Karpas-422 (cell line): Measurements from ENCODE around the gene L3MBTL2. TPM values are rescaled to one million over a fixed set of nuclear protein-coding genes. Genes with fewer than 3 reads are reported as not detected.

Experiments
- DNase-seq: peaks from one replicate; pipeline ENCODE4 v3.0.0-alpha.2; 2015
- H2AFZ ChIP-seq: fragments of 200-600 bp; sonication (generic); 2 replicates; pipeline ENCODE4 v1.6.1; 2014; ENCODE audit warnings: antibody characterized with exemption, low read length, mixed read lengths
- H3K27ac ChIP-seq: fragments of 200-600 bp; sonication (generic); 2 replicates; pipeline ENCODE4 v1.5.1; 2014; ENCODE audit warnings: mild to moderate bottlenecking, low read length, moderate library complexity
- H3K27me3 ChIP-seq: fragments of 200-600 bp; sonication (generic); 2 replicates; pipeline ENCODE4 v1.6.1; 2014; ENCODE audit warnings: low read length, mixed read lengths
- H3K36me3 ChIP-seq: fragments of 200-600 bp; sonication (generic); 2 replicates; pipeline ENCODE4 v1.6.1; 2014; ENCODE audit warnings: low read length, mixed read lengths; ENCODE audit not compliant: insufficient read depth
- H3K4me1 ChIP-seq: fragments of 200-600 bp; sonication (generic); 2 replicates; pipeline ENCODE4 v1.6.1; 2014; ENCODE audit warnings: mild to moderate bottlenecking, low read length, mixed read lengths
- H3K4me2 ChIP-seq: fragments of 200-600 bp; sonication (generic); 2 replicates; pipeline ENCODE4 v1.6.1; 2014; ENCODE audit warnings: low read length, low read depth, mild to moderate bottlenecking; ENCODE audit not compliant: poor library complexity, severe bottlenecking
- H3K4me3 ChIP-seq: fragments of 200-600 bp; sonication (generic); 2 replicates; pipeline ENCODE4 v1.5.1; 2014; ENCODE audit warnings: mild to moderate bottlenecking, antibody characterized with exemption, low read length, mixed read lengths
- H3K79me2 ChIP-seq: fragments of 200-600 bp; sonication (generic); 2 replicates; pipeline ENCODE4 v1.6.1; 2014; ENCODE audit warnings: mild to moderate bottlenecking, low read length, mixed read lengths
- H3K9ac ChIP-seq: fragments of 200-600 bp; sonication (generic); 2 replicates; pipeline ENCODE4 v1.6.0; 2014; ENCODE audit warnings: low read length
- H3K9me2 ChIP-seq: fragments of 200-600 bp; sonication (generic), shearing (Covaris generic); replicated peaks from 2 replicates; pipeline ENCODE4 v1.6.0; 2014; ENCODE audit warnings: mild to moderate bottlenecking, low read length, moderate library complexity; ENCODE audit not compliant: insufficient read depth
- H3K9me3 ChIP-seq: fragments of 300-700, 200-600 bp; sonication (generic); 2 replicates; pipeline ENCODE4 v1.6.1; 2014; ENCODE audit warnings: low read length, mixed read lengths
- H4K20me1 ChIP-seq: fragments of 200-600 bp; sonication (generic); 2 replicates; pipeline ENCODE4 v1.6.1; 2014; ENCODE audit warnings: mild to moderate bottlenecking, antibody characterized with exemption, low read length, low read depth; ENCODE audit not compliant: insufficient read depth
- total RNA-seq: library from RNA; depleted of rRNA; stranded (reverse); fragments of >200 nt; shearing (Covaris generic); gene quantifications from 2 replicates; pipeline ENCODE4 v1.2.3, GENCODE V29; 2014; ENCODE audit warnings: low replicate concordance

The L3MBTL2 gene
- total RNA-seq, 1 experiment from 2014 or later: 19.9 TPM

DNA sequence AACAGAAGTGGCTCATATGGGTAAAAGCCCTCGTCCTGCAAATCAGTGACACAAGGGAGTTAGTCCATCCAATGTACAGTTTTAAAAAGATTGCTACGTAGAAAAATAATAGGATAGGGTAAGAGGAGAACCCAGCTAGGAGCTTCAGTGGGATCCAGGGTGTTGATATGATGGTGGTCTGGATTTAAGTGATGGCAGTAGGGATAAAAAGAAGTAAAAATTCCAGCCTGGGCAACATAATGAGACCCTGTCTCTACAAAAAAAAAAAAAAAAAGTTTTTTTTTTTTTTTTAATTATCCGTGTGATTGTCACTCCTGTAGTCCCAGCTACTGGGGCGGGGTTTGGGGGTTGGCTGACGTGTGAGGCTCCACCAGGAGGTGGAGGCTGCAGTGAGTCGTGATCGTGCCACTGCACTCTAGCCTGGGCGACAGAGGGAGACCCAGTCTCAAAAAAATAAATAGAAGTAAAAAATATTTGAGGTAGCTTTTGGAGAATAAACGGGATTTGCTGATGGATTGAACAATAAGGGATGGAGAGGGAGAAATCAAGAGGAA lies 7.0 kb upstream of the L3MBTL2 start:
- Histone ChIP-seq H3K9me3 (no peaks in the 10 kb centered on the region), H3K27me3 (no peaks in the 10 kb centered on the region), H2AFZ (peak overlapping the region; percentile 99), H3K9ac (peak overlapping the region; percentile 76), H4K20me1 (no peaks in the 10 kb centered on the region), H3K4me3 (peak overlapping the region; percentile 86), H3K36me3 (no peaks in the 10 kb centered on the region), H3K4me2 (peak overlapping the region; percentile 100), H3K27ac (no peak overlapping the region), H3K4me1 (peaks cover 16% of the 10 kb centered on the region), H3K9me2 (no peaks in the 10 kb centered on the region), H3K79me2 (no peaks in the 10 kb centered on the region)
- peak; percentile 78 for DNase-seq

- Histone ChIP-seq H3K9me3 (no peaks in the 10 kb centered on the region), H3K27me3 (no peaks in the 10 kb centered on the region), H3K4me3 (no peak overlapping the region), H3K36me3 (no peaks in the 10 kb centered on the region), H3K9ac (no peak overlapping the region), H3K9me2 (no peaks in the 10 kb centered on the region), H4K20me1 (no peaks in the 10 kb centered on the region), H3K27ac (no peak overlapping the region), H2AFZ (no peak overlapping the region), H3K4me2 (no peak overlapping the region), H3K4me1 (peaks cover 24% of the 10 kb centered on the region), H3K79me2 (no peaks in the 10 kb centered on the region)
- DNase-seq: no peak
Observed at GRCh38 chr22:41201141-41201540, 4.0 kb upstream of the L3MBTL2 start.

DNA sequence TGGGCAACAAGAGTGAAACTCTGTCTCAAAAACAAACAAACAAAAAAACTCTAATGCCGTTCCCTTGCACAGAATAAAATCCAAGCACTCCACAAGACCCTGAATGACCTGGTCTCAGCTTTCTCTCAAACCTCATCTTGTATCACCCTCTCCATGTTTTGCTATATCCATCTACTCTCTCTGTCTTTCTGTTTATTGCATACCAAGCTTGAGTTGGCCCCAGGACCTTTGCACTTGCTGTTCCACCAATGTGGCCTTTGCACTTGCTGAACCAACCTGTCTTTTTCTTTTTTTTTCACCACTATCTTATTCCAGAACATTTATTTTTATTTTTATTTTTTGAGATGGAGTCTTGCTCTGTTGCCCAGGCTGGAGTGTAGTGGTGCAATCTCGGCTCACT lies 2.0 kb upstream of the L3MBTL2 start:
- no peak overlapping the region for H3K4me2 ChIP-seq
- H3K36me3 ChIP-seq: no peaks in the 10 kb centered on the region
- no peaks in the 10 kb centered on the region for H3K27me3 ChIP-seq
- no peak overlapping the region for H2AFZ ChIP-seq
- no peaks in the 10 kb centered on the region for H3K9me2 ChIP-seq
- no peak overlapping the region for H3K27ac ChIP-seq
- no peak overlapping the region for H3K4me3 ChIP-seq
- H3K9ac ChIP-seq: no peak overlapping the region
- DNase-seq: no peak
- no peaks in the 10 kb centered on the region for H4K20me1 ChIP-seq
- peaks cover 8% of the 10 kb centered on the region for H3K79me2 ChIP-seq
- H3K4me1 ChIP-seq: peaks cover 33% of the 10 kb centered on the region
- H3K9me3 ChIP-seq: no peaks in the 10 kb centered on the region

DNA sequence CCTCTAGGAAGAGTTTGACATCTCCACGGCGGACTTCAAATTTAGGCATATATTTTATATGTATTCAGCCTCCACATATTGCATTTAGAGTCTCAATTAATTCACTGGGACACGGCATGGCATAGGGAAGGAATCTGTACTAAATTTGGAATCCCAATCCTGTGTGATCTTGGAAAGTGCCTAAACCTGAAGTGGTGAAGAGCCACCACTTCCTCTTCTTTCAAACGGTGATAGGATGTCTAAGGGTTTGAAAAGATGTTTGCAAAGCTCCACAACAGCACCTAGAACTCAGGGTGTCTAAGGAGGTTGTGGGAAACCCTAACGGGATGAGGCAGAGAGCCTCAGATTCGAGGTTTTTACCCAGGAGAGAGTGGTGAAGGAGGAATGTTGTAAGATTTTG lies 1.0 kb upstream of the L3MBTL2 start:
- no peak overlapping the region for H2AFZ ChIP-seq
- no peak for DNase-seq
- no peaks in the 10 kb centered on the region for H3K9me2 ChIP-seq
- no peaks in the 10 kb centered on the region; the same call in 1 of the 2 replicates for H3K36me3 ChIP-seq
- no peaks in the 10 kb centered on the region for H3K9me3 ChIP-seq
- H3K27ac ChIP-seq: no peak overlapping the region
- H3K4me3 ChIP-seq: no peak overlapping the region
- no peak overlapping the region for H3K4me2 ChIP-seq
- no peaks in the 10 kb centered on the region for H3K27me3 ChIP-seq
- H3K79me2 ChIP-seq: peaks cover 16% of the 10 kb centered on the region
- no peaks in the 10 kb centered on the region for H4K20me1 ChIP-seq
- peaks cover 32% of the 10 kb centered on the region for H3K4me1 ChIP-seq
- no peak overlapping the region for H3K9ac ChIP-seq

- Histone ChIP-seq H3K9me3 (no peaks in the 10 kb centered on the region), H2AFZ (no peak overlapping the region), H3K4me3 (no peak overlapping the region), H3K4me2 (peak overlapping the region; percentile 48), H4K20me1 (no peaks in the 10 kb centered on the region), H3K9me2 (no peaks in the 10 kb centered on the region), H3K27ac (peak overlapping the region; percentile 75), H3K79me2 (peaks cover 24% of the 10 kb centered on the region), H3K36me3 (peaks cover 12% of the 10 kb centered on the region), H3K27me3 (no peaks in the 10 kb centered on the region), H3K9ac (no peak overlapping the region), H3K4me1 (peaks cover 37% of the 10 kb centered on the region)
- peak; percentile 95 for DNase-seq
Observed at GRCh38 chr22:41206719-41207118, 1.6 kb downstream of the L3MBTL2 start.

GRCh38 chr22:41215409-41215808 lies 10.3 kb downstream of the L3MBTL2 start:
- H3K4me3 ChIP-seq: no peak overlapping the region
- DNase-seq: no peak
- H4K20me1 ChIP-seq: no peaks in the 10 kb centered on the region
- no peak overlapping the region for H3K4me2 ChIP-seq
- no peak overlapping the region for H3K27ac ChIP-seq
- H3K4me1 ChIP-seq: no peaks in the 10 kb centered on the region
- no peaks in the 10 kb centered on the region for H3K79me2 ChIP-seq
- no peak overlapping the region for H3K9ac ChIP-seq
- no peaks in the 10 kb centered on the region for H3K9me3 ChIP-seq
- no peaks in the 10 kb centered on the region for H3K9me2 ChIP-seq
- no peak overlapping the region for H2AFZ ChIP-seq
- peaks cover 25% of the 10 kb centered on the region for H3K36me3 ChIP-seq
- H3K27me3 ChIP-seq: no peaks in the 10 kb centered on the region

DNA sequence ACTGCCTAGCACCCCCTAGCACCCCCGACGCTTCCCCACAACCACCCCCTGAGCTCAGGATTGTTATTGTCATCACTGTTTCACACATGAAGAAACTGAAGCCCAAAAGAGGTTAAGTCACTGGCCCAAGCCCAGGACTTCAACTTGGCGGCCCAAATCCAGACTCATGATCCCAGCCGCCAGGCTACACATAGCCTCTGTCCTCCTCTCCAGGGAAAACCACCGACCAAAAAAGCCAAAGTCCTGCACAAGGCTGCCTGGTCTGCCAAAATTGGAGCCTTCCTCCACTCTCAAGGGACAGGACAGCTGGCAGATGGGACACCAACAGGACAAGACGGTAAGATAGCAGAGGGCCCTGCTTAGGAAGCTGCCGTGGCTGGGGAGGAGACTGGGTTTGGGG lies 10.8 kb downstream of the L3MBTL2 start:
- no peak overlapping the region for H3K4me2 ChIP-seq
- H4K20me1 ChIP-seq: no peaks in the 10 kb centered on the region
- no peaks in the 10 kb centered on the region for H3K79me2 ChIP-seq
- H3K27me3 ChIP-seq: no peaks in the 10 kb centered on the region
- peaks cover 24% of the 10 kb centered on the region for H3K36me3 ChIP-seq
- no peak overlapping the region for H3K9ac ChIP-seq
- no peaks in the 10 kb centered on the region for H3K9me2 ChIP-seq
- no peak overlapping the region for H3K4me3 ChIP-seq
- no peaks in the 10 kb centered on the region for H3K9me3 ChIP-seq
- H3K4me1 ChIP-seq: no peaks in the 10 kb centered on the region
- no peak for DNase-seq
- H2AFZ ChIP-seq: no peak overlapping the region
- no peak overlapping the region for H3K27ac ChIP-seq

DNA sequence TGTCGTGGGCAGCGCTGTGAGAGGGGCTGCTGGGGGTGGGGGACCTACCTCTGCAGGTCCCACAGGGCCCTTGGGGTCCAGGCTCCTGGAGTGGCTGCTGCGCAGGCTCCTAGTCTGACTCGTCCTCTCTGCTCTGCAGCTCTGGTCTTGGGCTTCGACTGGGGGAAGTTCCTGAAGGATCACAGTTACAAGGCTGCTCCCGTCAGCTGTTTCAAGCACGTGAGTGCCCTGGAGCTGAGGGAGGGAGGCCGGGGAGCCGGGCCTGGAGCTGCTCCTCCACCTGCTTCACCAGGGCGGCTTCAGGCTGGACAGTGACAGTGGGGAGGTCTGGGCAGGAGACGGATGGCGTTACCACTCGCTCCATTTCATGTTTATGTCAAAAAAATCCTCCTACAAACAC lies 11.9 kb downstream of the L3MBTL2 start:
- Histone ChIP-seq H3K9me3 (no peaks in the 10 kb centered on the region), H3K4me3 (no peak overlapping the region), H3K4me2 (no peak overlapping the region), H3K79me2 (no peaks in the 10 kb centered on the region), H3K9ac (no peak overlapping the region), H2AFZ (no peak overlapping the region), H3K27me3 (no peaks in the 10 kb centered on the region), H3K36me3 (peaks cover 23% of the 10 kb centered on the region), H3K9me2 (no peaks in the 10 kb centered on the region), H4K20me1 (no peaks in the 10 kb centered on the region), H3K27ac (no peak overlapping the region), H3K4me1 (no peaks in the 10 kb centered on the region)
- no peak for DNase-seq
